Spinal cord (tissue), 10 donors: ENCODE results near the gene TTYH2. TPM values are rescaled to one million over a fixed set of nuclear protein-coding genes. Genes with fewer than 3 reads are reported as not detected.
"Not testable (repeated sequence)": the region's sequence is repeated elsewhere in the genome, so short reads cannot be mapped to it uniquely, and the experiment has no call there.

ENCODE experiments used
- DNase-seq, 6 donors: peaks; one replicate each; pipeline versions ENCODE4 v3.0.0 to v3.0.0-alpha.2; 2013 to 2015; ENCODE audit warnings: low spot score in 6 of 6, low read depth in 4 of 6
- H3K27ac ChIP-seq: one replicate; pipeline ENCODE4 v1.5.1; 2013; ENCODE audit warnings: low read depth, low read length, control low read depth
- H3K27me3 ChIP-seq: one replicate; pipeline ENCODE4 v1.6.1; 2013; ENCODE audit warnings: low read length; ENCODE audit not compliant: control insufficient read depth, insufficient read depth
- H3K36me3 ChIP-seq: one replicate; pipeline ENCODE4 v1.6.1; 2013; ENCODE audit warnings: low read length; ENCODE audit not compliant: control insufficient read depth, insufficient read depth
- H3K4me1 ChIP-seq: one replicate; pipeline ENCODE4 v1.6.1; 2013; ENCODE audit warnings: low read length; ENCODE audit not compliant: control insufficient read depth, insufficient read depth
- H3K4me3 ChIP-seq: one replicate; pipeline ENCODE4 v1.5.1; 2013; ENCODE audit warnings: low read depth, low read length, control low read depth
- H3K9me3 ChIP-seq: one replicate; pipeline ENCODE4 v1.6.1; 2013; ENCODE audit warnings: low read length; ENCODE audit not compliant: control insufficient read depth, insufficient read depth
- WGBS: methylation state at CpG from one replicate; pipeline ENCODE4 v1.1.5; 2013; ENCODE audit warnings: missing lambda C conversion rate; ENCODE audit not compliant: insufficient coverage; 5-methylcytosine and 5-hydroxymethylcytosine counted together
- polyA plus RNA-seq, 2 donors: library from polyadenylated mRNA; unstranded; fragments of 120-200 nt; gene quantifications; one replicate each; pipeline ENCODE4 v1.2.1, GENCODE V29; 2013; ENCODE audit not compliant: insufficient read length in 2 of 2
- total RNA-seq, 2 donors: library from RNA; depleted of rRNA in 1 of 2; stranded (reverse); fragments of 120-200 nt in 1 of 2; fragments of >200 nt in 1 of 2; gene quantifications; one replicate each; pipeline versions ENCODE4 v1.2.3 to v1.2.4, GENCODE V29; 2013 to 2014
- donor health status: healthy.

The TTYH2 gene
- total and polyA plus RNA-seq, 4 donors: 25.0 to 66.4 (median 43.4) TPM

- WGBS: 90% methylated on average over 6 of the region's 6 CpGs
- DNase-seq: no peak
- H3K36me3 ChIP-seq: peaks cover 70% of the 10 kb centered on the region
- no peak overlapping the region for H3K4me3 ChIP-seq
- H3K27me3 ChIP-seq: no peaks in the 10 kb centered on the region
- no peaks in the 10 kb centered on the region for H3K9me3 ChIP-seq
- no peak overlapping the region for H3K27ac ChIP-seq
- H3K4me1 ChIP-seq: peaks cover 20% of the 10 kb centered on the region
Observed at GRCh38 chr17:74251569-74251968, 38.2 kb downstream of the TTYH2 start.

- no peaks in the 10 kb centered on the region for H3K9me3 ChIP-seq
- peaks cover 74% of the 10 kb centered on the region for H3K36me3 ChIP-seq
- H3K4me3 ChIP-seq: no peak overlapping the region
- H3K27me3 ChIP-seq: no peaks in the 10 kb centered on the region
- H3K27ac ChIP-seq: no peak overlapping the region
- H3K4me1 ChIP-seq: peaks cover 20% of the 10 kb centered on the region
- WGBS: 87% methylated on average over 4 of the region's 8 CpGs
- DNase-seq: no peak
Observed at GRCh38 chr17:74252211-74252610, 38.8 kb downstream of the TTYH2 start.

DNA sequence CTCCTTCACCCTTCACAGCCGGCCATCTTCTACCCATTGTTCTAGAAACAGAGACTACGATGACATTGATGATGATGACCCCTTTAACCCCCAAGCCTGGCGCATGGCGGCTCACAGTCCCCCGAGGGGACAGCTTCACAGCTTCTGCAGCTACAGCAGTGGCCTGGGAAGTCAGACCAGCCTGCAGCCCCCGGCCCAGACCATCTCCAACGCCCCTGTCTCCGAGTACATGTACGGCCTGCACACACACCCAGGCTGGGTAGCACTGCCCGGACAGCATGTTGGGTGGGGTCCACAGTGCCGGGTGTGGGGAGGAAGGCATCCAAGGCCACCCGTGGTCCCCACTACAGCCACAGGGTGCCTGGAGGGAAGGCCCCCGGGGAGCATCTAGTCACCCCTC is 39.7 kb downstream of the TTYH2 start:
- H3K9me3 ChIP-seq: no peaks in the 10 kb centered on the region
- WGBS: 80% methylated on average over 12 of the region's 13 CpGs
- DNase-seq: no peak
- H3K4me1 ChIP-seq: peaks cover 20% of the 10 kb centered on the region
- H3K27ac ChIP-seq: no peak overlapping the region
- H3K4me3 ChIP-seq: no peak overlapping the region
- H3K36me3 ChIP-seq: peaks cover 68% of the 10 kb centered on the region
- H3K27me3 ChIP-seq: no peaks in the 10 kb centered on the region

DNA sequence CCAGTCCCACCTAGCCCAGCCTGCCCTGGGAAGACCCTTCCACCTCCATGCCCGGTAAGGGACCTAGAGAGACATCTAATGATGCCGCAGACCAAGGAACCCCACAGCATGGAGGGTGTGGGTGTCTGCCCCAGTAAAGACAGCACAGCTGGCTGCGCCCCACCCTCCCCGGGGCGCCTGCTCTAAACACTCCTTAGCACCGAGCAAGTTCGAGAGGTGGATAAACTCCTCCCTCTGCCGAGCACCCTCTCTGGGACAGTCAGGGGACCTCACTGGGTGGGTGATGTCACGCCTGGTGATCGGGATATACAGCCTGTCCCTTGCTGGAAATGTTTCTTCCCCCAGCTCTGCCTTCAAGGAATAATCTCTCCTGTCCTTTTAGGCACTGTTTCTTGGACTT is 43.9 kb downstream of the TTYH2 start:
- Histone ChIP-seq H3K9me3 (no peaks in the 10 kb centered on the region), H3K27ac (no peak overlapping the region), H3K4me3 (no peak overlapping the region), H3K36me3 (peaks cover 46% of the 10 kb centered on the region), H3K4me1 (peaks cover 18% of the 10 kb centered on the region), H3K27me3 (no peaks in the 10 kb centered on the region)
- WGBS: 85% methylated on average over 8 of the region's 10 CpGs
- DNase-seq: no peak

GRCh38 chr17:74259667-74260524 is 46.5 kb downstream of the TTYH2 start:
- no peak overlapping the region for H3K4me3 ChIP-seq
- DNase-seq: peak in 1 of 6 donors; percentile 52
- no peaks in the 10 kb centered on the region for H3K27me3 ChIP-seq
- H3K27ac ChIP-seq: no peak overlapping the region
- no peaks in the 10 kb centered on the region for H3K9me3 ChIP-seq
- H3K36me3 ChIP-seq: peaks cover 32% of the 10 kb centered on the region
- peaks cover 18% of the 10 kb centered on the region for H3K4me1 ChIP-seq
- WGBS: 61% methylated on average over 16 of the region's 21 CpGs

DNA sequence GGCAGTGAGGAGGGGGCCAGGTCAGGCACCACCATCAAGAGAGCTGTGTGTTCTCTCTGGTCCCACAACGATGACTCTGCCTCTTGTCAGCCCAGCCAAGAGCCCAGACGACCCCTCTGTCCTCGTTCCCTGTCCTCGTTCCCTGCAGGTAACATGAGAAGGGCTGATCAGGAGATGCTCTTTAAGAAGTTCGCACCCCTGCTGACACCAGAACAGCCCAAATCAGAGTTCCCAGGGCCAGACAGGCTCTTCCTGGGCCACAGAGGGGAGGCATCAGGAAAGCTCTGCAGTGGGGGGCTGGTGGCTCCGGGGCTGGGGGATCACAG is 47.1 kb downstream of the TTYH2 start:
- Histone ChIP-seq H3K27me3 (no peaks in the 10 kb centered on the region), H3K36me3 (peaks cover 30% of the 10 kb centered on the region), H3K27ac (no peak overlapping the region), H3K4me1 (peaks cover 18% of the 10 kb centered on the region), H3K4me3 (no peak overlapping the region), H3K9me3 (no peaks in the 10 kb centered on the region)
- no peak for DNase-seq
- 67% methylated on average over 6 of the region's 6 CpGs for whole genome bisulfite sequencing

DNA sequence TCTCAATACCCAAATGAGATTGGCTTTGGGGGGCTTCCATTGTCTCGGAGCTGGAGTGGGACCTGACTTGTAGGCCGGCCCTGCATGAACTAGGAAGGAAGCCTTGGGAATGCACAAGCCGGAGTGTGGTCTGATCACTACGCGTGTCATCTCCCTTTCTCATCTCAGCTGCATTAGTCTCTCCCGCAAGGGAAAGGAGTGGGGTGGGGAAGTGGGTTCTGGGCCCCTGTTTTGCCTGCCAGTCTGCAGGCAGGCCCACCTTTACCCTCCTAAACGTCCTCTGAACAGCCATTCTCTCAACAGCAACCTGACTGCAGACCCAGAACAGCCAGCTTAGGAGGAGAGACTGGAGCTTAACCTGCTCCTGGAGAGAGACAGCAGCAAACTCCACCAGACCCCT is 49.2 kb downstream of the TTYH2 start:
- no peak for DNase-seq
- Histone ChIP-seq H3K4me3 (no peak overlapping the region), H3K27ac (no peak overlapping the region)

DNA sequence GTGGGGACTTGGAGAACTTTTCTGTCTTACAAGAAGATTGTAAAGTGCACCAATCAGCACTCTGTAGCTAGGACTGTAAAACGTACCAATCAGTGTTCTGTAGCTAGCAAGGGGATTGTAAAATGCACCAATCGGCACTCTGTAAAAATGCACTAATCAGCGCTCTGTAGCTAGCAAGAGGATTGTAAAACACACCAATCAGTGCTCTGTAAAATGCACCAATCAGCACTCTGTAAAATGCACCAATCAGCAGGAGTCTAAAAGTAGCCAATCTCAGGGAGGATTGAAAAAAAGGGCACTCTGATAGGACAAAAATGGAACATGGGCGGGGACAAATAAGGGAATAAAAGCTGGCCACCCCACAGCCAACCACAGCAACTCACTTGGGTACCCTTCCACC is 53.7 kb downstream of the TTYH2 start:
- not testable (repeated sequence) for DNase-seq, H3K4me3 ChIP-seq, H3K27me3 ChIP-seq, H3K36me3 ChIP-seq, H3K27ac ChIP-seq, H3K9me3 ChIP-seq
- WGBS: no CpG with 5 or more reads among the region's 4 CpGs
- H3K4me1 ChIP-seq: peaks cover 22% of the 10 kb centered on the region

More for the DNA sequence above, 49.2 kb downstream of the TTYH2 start:
- H3K36me3 ChIP-seq: peaks cover 13% of the 10 kb centered on the region
- H3K27me3 ChIP-seq: no peaks in the 10 kb centered on the region
- H3K4me1 ChIP-seq: peaks cover 18% of the 10 kb centered on the region
- WGBS: 100% methylated on average over 2 of the region's 7 CpGs
- no peaks in the 10 kb centered on the region for H3K9me3 ChIP-seq

- Histone ChIP-seq H3K9me3 (no peaks in the 10 kb centered on the region), H3K36me3 (no peaks in the 10 kb centered on the region), H3K27me3 (no peaks in the 10 kb centered on the region), H3K4me3 (no peak overlapping the region), H3K27ac (no peak overlapping the region), H3K4me1 (peaks cover 27% of the 10 kb centered on the region)
- DNase-seq: no peak
- 66% methylated on average over 5 of the region's 7 CpGs for WGBS
Observed at GRCh38 chr17:74267579-74267978, 54.2 kb downstream of the TTYH2 start.

GRCh38 chr17:74267987-74268499 is 54.7 kb downstream of the TTYH2 start:
- Histone ChIP-seq H3K9me3 (no peaks in the 10 kb centered on the region), H3K36me3 (no peaks in the 10 kb centered on the region), H3K27ac (no peak overlapping the region), H3K4me3 (no peak overlapping the region), H3K4me1 (peaks cover 32% of the 10 kb centered on the region), H3K27me3 (no peaks in the 10 kb centered on the region)
- WGBS: 85% methylated on average over 17 of the region's 17 CpGs
- DNase-seq: no peak
